ENCODE results near the gene COL15A1.

Gene COL15A1

GRCh38 chr9:99056886-99057664 lies 113.4 kb downstream of the COL15A1 start:
- no peak for DNase-seq (ENCODE audit: low spot score)

- DNase-seq (ENCODE audit: low spot score): no peak
These were observed 114.2 kb downstream of the COL15A1 start for GRCh38 chr9:99057665-99058625.

GRCh38 chr9:99058964-99059921 lies 115.5 kb downstream of the COL15A1 start:
- no peak for DNase-seq (ENCODE audit: low spot score)

DNA sequence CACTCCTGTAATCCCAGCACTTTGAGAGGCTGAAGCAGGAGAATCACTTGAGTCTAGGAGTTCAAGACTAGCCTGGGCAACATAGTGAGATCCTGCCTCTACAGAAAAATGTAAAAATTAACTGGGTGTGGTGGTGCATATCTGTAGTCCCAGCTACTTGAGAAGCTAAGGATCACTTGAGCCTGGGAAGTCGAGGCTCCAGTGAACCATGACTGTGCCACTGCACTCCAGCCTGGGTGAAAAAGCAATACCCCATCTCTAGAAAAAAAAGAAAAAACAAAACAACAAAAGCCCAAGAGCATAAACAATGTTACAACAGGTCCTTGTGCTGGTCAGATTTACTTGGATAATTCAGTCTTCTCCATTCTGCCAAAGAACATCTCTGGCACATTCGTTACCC lies 116.9 kb downstream of the COL15A1 start:
- DNase-seq (ENCODE audit: low spot score): no peak

- DNase-seq (ENCODE audit: low spot score): no peak
These were observed 118.8 kb downstream of the COL15A1 start for GRCh38 chr9:99062549-99062948.

DNA sequence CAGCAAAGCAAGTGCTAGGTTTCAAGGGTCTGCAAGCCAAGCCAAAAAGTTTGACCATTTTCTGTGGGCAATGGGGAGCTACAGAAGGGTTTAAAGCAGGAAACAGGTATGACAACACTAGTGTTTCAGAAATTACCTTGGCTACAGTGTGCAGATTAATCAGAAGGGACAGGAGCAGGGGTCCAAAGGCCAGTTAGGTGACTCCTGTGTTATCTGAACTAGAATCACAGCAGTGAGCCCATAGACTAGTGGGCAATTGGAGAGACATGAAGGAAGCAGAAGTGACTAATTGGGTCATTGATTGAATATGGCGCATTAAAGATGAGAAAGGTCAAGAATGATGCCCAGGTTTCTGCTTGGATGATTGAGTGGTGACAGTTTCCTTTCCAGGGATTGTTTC lies 119.8 kb downstream of the COL15A1 start:
- DNase-seq (ENCODE audit: low spot score): no peak

DNA sequence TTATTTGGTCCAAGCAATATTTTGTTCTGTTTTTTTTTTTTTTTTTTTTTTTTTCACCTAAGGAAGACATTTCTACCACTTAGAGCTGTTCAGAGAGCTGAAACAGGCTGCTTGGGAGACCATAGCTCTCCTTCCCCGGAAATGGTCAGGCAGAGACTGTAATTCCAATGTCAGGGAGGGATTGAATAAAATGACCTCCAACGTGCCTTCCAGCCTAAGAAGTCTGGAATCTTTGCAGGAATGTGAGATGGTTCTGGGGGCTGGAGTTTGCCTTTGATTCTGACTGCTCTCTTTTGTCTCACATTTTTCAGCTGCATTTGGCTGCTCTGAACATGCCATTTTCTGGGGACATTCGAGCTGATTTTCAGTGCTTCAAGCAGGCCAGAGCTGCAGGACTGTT lies 122.9 kb downstream of the COL15A1 start:
- DNase-seq (ENCODE audit: low spot score): no peak

DNA sequence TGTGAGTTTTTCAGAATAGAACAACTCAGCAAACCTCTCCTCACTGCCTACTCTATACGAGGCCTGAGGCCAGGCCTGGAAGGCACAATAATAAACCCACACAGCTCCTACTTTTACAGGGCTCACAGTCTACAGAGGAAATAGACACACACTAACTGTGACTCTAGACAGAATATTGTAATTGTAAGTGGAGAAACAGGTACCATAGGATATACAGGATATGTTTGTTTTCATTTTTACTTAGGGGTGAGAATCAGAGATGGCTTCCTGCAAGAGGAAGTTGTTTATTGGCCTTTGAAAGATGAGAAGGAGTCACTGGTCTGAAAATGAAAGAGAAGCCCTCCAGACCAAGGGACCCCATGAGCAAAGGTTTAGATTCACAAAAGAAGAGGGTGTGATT lies 125.4 kb downstream of the COL15A1 start:
- no peak for DNase-seq (ENCODE audit: low spot score)

DNA sequence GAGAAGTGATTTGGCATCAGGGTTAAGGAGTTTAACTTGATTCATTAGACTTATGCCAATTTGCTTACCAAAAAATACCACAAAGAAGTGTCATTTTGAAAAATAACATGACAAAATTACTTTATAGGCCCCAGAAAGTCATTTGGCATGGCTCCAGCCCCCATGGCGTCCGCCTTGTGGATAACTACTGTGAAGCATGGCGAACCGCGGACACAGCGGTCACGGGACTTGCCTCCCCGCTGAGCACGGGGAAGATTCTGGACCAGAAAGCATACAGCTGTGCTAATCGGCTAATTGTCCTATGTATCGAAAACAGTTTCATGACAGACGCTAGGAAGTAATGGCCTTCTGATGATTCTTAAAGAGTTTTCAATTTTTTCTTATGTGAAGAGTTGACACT lies 125.8 kb downstream of the COL15A1 start:
- no peak for DNase-seq (ENCODE audit: low spot score)

GRCh38 chr9:99070681-99071080 lies 127.0 kb downstream of the COL15A1 start:
- DNase-seq (ENCODE audit: low spot score): no peak

DNA sequence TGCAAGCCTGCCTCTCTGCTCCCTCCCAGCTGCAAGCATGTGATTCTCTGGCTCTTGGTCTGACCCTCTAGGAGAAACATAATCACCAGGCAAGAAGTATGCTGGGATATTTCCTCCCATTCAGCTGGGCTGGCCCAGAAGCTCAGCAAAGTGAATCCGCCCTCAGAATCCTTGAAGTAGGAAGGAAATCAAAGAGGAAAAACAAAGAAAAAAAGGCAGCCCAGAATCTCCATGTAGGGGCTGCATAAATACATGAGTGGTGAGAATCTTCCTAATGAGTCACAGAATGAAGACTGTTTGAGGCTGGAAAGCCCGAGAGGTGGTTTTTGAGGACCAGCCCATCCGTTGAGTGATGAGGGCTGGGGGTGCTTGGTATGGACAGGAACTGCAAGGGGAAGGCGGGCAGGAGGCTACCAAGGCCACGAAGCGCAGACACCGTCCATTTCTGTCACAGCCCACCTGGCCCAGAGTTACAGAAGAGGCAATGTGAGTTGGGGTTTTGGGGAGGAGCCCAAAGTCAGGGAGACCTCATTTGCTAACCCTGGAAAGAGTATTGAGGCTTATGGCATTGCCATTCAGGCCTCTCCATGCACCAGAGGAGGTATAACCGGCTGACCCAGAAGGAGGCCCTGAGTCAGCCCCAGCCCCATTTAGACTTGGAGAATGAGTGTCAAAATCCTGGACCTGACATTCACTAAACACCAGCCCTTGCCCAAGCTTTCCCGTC lies 127.8 kb downstream of the COL15A1 start:
- no peak for DNase-seq (ENCODE audit: low spot score)

- no peak for DNase-seq (ENCODE audit: low spot score)
These were observed 128.3 kb downstream of the COL15A1 start for GRCh38 chr9:99072040-99072394.

GRCh38 chr9:99073347-99073746 lies 129.6 kb downstream of the COL15A1 start:
- DNase-seq (ENCODE audit: low spot score): no peak

DNA sequence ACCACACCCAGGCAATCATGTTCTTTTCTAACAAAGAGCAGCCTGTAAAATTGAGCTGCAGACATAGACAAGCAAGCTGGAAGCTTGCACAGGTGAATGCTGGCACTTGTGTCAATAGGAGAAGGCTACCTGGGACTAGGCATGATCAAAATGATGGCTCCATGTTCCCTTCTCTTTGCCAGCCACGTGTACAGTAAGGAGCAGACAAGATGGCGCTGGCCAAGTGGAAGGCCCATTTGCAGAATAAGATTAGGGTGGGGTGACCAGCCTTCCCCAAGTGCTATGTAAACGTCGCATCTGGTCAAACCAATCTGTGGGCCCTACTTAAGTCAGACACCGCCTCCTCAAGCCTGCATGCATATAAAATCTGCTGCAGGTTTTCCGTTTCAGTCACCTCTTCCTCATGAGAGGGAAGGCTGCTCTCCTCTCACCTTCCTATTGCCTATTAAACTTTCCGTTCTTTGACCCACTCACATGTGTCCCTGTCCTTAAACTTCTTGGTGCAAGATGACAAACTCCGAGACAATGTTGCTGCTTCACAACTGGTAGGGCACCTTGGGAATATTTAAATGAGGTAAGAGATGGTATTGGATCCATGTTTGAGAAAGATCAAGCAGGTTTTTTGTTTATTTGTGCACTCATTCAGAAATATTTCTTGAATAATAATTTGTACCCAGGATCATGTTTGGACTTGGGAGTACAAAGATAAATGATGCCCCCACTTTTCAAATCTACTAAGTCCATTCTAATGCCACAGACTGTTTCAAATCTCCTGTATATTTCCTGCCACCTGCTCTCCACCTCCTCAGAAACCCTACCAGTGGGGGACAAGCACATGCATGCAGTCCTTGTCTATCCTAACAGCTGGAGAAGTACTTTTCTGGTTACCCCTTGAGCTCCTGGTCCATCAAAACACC lies 130.5 kb downstream of the COL15A1 start:
- DNase-seq (ENCODE audit: low spot score): no peak

GRCh38 chr9:99074902-99075245 lies 131.2 kb downstream of the COL15A1 start:
- no peak for DNase-seq (ENCODE audit: low spot score)

DNA sequence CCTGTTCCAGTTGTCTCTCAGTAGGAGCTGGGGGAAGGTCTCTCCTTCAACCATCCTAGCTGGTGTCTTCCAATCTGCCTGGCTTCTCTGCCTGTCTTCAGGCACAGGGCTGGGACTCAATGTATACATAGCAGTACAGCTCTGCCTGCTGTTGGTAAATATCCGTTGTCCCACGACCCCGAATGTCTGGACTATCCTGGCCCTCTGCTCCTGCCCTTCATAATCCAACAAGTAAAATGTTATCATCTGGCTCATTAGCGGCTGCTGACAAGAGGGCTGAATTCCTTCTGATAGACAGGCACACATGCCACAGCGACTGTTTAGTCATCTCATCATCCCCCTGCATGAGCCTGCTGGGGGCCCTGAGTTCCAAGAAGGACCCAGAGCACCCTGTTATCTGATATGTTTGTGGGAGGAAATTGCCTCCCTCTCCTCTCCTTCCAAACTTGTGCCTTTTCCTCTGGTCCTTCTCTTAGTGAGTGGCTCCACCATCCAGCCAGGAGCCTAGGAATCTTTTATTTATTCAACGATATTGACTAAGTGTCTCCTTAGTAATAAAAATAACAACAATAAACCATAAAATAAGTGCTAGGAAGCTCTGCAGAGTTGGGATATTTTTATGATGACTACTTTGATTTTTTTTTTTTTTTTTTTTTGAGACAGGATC lies 131.7 kb downstream of the COL15A1 start:
- DNase-seq (ENCODE audit: low spot score): no peak

DNA sequence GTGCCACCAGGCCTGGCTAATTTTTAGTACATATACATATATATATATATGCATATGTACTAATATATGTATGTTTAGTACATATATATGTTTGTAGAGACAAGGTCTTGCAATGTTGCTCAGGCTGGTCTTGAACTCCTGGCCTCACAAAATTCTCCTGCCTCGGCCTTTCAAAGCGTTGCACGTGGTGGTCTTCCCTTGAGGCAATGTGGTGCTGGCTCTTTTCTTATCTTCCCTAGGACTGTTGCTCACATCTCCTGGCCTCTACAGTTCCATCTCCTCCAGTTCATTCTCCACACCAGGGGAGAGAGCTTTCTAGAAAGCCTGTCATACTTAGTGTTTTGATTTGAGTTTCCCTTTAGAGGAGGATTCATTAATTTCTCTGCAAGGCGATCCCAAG lies 132.3 kb downstream of the COL15A1 start:
- DNase-seq (ENCODE audit: low spot score): no peak

- DNase-seq (ENCODE audit: low spot score): no peak
These were observed 132.9 kb downstream of the COL15A1 start for GRCh38 chr9:99076483-99077171.

DNA sequence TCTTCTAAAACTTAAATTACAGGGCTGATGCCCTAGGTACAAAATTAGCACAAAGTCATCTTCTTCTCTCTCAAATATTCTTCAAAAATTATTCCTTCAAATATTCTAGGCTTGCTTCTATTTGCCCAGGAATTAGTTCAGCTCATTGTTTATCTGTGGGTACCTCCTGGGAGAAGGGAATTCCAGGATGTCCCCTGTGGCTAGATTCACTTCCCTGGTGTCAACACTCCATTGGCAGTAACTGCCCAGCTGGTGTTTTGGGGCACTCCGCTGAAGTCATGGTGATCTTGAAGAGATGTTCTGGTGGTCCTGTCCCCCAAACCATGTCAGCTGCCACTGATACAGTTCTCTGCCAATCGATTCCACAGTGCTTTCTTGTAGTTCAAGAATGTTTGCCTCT lies 135.0 kb downstream of the COL15A1 start:
- no peak for DNase-seq (ENCODE audit: low spot score)

Data from LoVo (cell line).